Skeletal muscle tissue (tissue), 1 donor: ENCODE data around the gene ZNF839. TPM values are rescaled to one million over a fixed set of nuclear protein-coding genes. Genes with fewer than 3 reads are reported as not detected.

Source experiments
- total RNA-seq: library from RNA; depleted of rRNA; stranded (reverse); fragments of >200 nt; gene quantifications from one replicate; pipeline ENCODE4 v1.2.3, GENCODE V29; 2014

The ZNF839 gene
- total RNA-seq, 1 donor from 2014 or later, result 15.7 TPM

Other genes with a start within 250 kb of the ZNF839 start
- 74.6 TPM for gene HSP90AA1, start 232.7 kb upstream of the ZNF839 start, total RNA-seq
- gene WDR20, start 179.8 kb upstream of the ZNF839 start, total RNA-seq, result 26.1 TPM
- 5.2 TPM for gene MOK, start 14.6 kb upstream of the ZNF839 start, total RNA-seq
- 24.0 TPM for gene CINP, start 43.1 kb downstream of the ZNF839 start, total RNA-seq
- gene TECPR2, start 43.2 kb downstream of the ZNF839 start, total RNA-seq, result 12.0 TPM
- gene ANKRD9, start 190.0 kb downstream of the ZNF839 start, total RNA-seq, result 9.4 TPM